Glomerular visceral epithelial cell (primary cell): ENCODE data around the gene SDK2.
A peak's percentile ranks its signal among the peaks of the same experiment; 100 is the strongest.
"Not testable (repeated sequence)": the region's sequence is repeated elsewhere in the genome, so short reads cannot be mapped to it uniquely, and the experiment has no call there.

ENCODE experiments used
- DNase-seq: peaks from one replicate; pipeline ENCODE4 v3.0.0-alpha.2; 2016; ENCODE audit errors: extremely low spot score

Gene SDK2

DNA sequence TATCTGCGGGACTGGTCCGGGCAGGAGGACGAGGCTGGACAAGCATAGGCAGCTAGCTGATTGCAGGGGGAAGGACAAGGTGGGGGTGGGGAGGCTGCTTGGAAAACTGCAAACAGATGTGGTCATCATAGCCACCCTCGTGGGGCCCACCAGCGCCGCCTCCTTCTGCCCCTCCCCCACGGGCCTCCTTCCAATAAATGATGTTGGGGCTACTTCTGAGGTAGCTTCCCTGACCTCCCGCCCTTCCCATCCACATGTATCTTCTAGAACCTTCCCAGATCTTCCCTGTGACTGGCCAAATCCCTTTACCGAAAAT lies 320.1 kb downstream of the SDK2 start:
- DNase-seq, result no peak

DNA sequence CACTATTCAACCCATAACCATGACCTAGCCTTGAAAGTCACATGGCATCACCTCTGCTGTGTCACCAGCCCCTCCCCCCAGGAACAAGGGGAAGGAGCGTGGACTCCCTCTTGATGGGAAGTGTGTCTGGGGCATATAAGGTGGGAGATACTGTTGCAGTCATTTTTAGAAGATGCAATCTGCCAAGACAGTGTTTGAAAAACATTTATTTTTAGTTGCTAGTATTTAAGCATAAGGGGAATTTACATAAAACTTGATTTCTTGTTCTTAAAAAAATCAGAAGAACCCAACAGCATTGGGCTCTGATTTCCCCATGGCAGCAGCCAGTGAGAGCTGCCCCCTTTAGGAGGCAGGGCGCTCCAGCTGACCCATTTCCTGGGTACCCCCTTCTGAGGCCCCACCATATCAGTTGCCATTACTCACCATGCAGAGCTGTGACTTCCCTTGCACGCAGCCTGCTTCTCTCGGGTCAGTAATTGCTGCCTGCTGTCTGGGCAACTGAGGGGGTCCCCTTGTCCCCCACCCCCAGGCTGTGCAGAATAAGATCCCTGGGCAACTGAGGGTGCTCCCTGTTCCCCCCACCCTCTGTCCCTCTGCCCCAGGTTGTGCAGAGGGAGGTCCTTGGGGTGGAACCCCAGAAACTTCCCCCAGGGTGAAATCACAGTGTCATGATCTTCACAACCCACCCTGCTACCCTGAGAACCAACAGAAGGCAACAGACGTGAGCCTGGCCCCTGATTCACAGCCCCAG lies 320.7 kb downstream of the SDK2 start:
- no peak for DNase-seq

GRCh38 chr17:73320601-73321264 lies 323.5 kb downstream of the SDK2 start:
- DNase-seq, result no peak

GRCh38 chr17:73319766-73320165 lies 324.5 kb downstream of the SDK2 start:
- DNase-seq, result no peak

DNA sequence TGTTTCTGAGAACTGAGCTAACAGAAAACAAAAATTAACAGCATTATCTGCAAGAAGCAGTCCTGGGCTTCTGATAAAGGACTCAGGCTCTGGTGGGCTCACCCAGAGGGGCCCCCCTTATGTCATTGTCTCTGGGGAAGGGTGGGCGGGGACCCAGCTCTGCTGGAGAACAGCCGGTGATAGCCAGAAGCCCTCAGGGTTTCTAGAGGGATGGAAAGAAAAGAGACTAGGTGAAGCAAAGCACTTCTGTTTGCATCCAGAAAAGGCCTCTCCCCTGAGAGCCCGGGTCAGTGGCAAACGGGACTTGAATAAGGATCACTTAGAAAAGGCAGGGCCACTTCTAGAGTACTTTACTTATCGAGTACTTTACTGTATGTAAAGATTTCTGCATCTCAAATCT lies 325.4 kb downstream of the SDK2 start:
- DNase-seq, result no peak

DNA sequence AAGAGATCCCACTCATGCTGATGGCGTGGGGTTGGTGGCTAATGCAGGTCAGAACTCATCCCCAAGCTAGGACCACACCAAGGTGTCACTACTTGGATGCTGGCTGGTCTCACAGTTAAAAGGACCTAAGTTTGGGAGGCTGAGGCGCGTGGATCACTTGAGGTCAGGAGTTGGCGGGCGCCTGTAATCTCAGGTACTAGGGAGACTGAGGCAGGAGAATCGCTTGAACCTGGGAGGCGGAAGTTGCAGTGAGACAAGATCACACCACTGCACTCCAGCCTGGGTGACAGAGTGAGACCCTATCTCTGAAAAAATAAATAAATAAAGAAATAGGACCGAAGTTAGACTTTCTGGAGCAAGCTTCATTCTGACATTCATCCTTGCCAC lies 325.8 kb downstream of the SDK2 start:
- DNase-seq, result no peak

DNA sequence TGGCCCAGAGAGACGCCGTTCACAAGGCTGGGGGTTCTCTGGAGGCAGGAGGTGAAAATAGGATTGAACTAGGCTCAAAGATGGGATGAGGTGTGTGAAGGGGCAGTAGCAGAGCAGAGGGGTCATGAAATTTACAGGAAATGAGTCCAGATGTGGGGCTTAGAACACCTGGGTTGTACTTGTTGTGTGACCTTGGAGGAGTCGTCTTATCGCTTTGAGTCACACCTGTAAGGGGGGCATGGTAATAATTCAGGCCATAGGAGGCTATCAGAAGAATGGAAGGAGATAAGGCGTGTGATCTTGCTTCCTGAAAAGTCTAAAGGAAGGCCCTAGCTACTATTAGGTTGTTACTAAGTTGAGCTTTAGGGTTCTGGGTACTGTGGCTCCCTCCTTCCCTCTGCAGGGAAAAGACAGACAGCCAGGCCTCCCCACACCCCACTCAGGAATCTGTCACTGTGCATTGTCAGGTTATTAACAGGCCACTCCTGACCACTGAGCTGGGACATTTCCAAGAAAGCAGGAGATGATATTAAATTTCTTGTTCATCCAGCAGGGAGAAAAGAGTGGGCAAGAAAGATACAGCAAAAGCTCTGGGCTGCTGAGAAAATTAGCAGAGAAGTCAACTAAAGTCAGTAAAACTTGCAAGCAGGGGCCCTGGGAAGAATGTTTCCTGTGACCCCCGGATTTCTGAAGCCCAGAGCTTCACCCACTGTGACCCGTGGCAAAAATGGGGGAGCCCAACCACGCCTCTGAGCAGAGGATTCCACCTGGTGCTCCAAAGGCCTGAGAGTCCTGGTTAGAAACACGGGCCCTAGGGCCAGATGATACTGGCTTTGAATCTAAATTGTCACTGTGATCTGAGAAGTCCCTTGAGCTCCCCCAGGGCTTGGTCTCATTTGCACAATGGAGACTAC lies 326.5 kb downstream of the SDK2 start:
- no peak for DNase-seq

- no peak for DNase-seq
Measured at GRCh38 chr17:73316919-73317505, 327.2 kb downstream of the SDK2 start.

DNA sequence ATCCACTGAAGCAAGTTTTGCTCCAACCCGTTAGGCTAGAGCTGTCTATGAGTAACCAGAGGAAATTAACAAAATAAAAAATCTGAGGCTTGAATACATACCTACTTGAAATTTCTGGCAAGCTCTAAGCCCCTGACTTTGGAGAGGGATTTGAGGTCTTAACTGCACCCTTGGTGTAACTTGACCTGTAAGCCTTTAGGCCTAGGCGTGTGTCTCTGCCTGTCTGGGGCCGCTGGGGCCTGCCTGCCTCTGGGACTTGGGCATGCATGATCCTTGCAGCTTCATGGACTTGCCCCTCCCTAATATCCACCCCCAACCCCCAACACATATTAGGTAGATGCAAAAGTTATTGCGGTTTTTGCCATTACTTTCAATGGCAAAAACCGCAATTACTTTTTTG lies 328.8 kb downstream of the SDK2 start:
- no peak for DNase-seq

- no peak for DNase-seq
Measured at GRCh38 chr17:73313526-73314127, 330.6 kb downstream of the SDK2 start.

DNA sequence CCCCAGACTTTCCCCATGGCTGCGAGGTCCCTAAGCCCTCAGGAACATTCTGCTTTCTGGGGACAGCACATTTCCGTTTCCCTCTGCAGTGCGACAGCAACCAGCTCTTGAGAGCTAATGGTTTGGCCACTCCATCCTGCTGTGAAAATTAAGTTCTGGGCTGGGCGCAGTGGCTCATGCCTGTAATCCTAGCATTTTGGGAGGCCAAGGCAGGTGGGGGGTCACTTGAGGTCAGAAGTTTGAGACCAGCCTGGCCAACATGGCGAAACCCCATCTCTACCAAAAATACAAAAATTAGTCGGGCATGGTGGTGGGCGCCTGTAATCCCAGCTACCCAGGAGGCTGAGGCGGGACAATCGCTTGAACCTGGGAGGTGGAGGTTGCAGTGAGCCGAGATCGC lies 331.4 kb downstream of the SDK2 start:
- not testable (repeated sequence) for DNase-seq

DNA sequence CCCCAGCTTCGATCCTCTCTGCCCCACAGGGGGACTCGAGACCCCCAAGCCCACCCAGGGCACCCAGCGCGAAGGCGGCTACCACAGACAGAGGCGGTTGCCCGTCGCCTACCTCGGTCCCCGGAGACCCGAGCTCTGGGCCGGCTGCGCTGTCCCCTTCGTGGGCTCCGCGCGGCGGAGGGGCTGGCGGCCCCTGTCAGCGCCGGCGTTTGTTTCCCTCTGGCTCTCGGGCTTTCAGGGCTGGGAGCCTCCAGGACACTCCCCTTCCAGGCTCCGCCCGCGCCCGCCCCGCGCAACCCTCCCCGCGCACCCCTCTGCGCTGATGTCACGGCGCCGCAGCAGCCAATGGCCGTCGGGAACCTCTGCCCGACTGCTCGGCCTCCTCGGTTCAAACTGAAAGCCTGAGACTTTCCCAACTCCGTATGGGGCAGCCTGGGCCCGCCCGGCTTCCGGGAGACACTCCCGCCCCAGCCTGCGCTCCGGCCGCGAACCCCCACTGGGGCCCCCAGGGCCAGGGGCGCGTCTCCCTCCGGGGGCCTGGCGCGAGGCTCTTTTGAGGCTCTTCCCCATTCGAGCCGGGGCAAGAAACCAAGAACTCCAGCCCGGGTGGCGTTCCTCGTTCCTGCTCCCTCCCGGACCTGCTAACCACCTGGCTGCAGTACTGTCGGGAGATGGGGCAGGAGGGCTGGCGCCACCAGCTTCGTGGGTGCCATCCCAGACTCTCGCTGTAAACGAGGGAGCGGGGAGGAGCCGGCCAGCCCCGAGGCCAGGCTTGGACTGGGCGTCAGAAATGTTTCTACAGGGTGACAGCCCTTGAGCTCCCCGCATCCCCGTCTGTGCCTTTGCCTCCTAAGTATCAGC lies 332.2 kb downstream of the SDK2 start, which contains the start of gene CDC42EP4:
TSS of gene CDC42EP4 (minus strand) at position 221 of the 861 bp plus-strand sequence. CDS start 25,501 bp downstream, outside the sequence.
- peak; percentile 96 for DNase-seq

GRCh38 chr17:73311428-73311780 lies 332.8 kb downstream of the SDK2 start:
- no peak for DNase-seq

DNA sequence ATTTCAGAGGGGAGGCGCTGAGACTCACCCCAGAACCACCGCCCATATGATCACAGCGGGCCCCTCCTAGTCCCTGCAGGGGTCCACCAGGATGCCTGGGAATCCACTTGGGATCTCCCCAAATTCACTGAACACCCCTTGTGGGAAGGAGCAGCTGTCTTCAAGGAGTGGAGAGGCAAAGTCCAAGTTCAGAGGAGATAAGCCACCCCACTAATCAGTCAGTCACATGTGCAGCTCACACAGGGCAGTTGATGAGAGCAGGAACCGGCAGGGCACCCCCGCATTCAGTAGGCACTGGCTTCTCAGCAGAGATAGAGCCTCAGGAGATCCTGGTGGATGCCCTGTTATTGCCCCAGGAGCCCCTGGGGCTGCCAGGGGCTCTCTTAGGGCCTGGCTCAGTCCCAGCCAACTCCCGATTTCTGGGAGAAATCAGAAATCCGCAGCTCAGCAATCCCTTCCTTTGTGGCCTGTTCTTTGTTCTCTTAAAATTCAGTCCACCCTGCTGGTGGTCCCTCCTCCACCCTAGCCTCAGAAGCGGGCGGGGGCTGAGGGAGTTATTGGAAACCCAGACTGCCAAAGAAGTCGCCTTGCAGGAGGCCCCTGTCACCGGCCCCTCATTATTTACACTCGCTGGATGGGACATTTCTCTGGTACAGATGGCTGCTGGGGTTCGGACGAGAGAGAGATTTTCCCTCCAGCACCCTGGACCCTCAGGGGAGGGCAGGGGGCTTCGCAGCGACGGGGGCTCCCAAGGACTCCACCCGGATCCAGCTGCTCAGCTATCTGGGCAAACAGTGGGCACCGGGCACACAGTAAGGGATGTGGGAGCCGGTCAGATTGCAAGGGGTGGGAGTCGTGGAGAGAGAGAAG lies 334.3 kb downstream of the SDK2 start:
- peak; percentile 38 for DNase-seq

DNA sequence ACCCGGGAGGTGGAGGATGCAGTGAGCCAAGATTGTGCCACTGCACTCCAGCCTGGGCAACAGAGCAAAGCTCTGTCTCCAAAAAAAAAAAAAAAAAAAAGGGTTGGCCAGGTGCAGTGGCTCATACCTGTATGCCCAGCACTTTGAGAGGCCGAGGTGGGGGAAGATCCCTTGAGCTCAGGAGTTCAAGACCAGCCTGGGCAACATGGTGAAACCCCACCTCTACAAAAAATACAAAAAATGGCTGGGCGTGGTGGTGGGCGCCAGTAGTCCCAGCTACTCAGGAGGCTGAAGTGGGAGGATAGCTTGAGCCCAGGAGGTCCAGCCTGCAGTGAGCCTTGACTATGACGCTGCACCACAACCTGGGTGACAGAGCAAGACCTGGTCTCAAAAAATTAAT lies 335.3 kb downstream of the SDK2 start:
- DNase-seq, result not testable (repeated sequence)

DNA sequence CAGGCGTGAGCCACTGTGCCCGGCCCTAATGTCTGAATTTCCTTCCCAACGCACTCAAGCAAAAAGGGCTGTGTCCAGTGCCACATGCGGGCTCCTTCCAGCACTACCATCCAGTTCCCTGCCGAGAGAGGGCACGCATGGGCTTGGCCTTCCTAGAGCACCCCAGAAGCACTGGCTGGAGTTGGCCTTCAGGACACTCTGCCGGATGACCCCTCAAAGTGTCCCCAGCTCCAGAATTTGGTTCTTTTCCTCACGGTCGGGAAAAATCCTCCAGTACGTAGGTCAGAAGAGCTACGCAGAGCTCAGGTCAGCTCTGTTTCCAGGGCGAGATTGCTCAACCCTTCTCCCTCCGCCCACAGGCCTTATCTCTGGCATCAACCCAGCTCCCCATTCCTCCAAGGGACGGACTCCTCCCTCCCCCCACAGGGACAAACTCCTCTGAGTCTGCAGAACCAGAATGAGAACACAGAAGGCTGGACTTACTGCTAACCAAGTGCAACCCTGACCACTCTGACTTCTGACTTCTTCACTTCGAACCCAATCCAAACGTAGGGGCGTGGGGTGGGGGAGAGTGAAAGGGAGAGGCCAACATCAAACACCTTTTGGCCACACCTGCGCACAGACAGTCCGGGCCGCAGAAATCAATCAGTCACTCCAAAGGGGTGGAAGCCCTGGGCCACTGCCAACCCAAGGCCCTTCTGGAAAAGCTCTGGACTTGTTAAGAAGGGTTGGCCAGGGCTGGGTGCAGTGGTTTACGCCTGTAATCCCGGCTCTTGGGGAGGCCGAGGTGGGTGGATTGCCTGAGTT lies 336.0 kb downstream of the SDK2 start:
- DNase-seq, result peak; percentile 91

GRCh38 chr17:73307130-73307529 lies 337.1 kb downstream of the SDK2 start:
- peak; percentile 56 for DNase-seq

DNA sequence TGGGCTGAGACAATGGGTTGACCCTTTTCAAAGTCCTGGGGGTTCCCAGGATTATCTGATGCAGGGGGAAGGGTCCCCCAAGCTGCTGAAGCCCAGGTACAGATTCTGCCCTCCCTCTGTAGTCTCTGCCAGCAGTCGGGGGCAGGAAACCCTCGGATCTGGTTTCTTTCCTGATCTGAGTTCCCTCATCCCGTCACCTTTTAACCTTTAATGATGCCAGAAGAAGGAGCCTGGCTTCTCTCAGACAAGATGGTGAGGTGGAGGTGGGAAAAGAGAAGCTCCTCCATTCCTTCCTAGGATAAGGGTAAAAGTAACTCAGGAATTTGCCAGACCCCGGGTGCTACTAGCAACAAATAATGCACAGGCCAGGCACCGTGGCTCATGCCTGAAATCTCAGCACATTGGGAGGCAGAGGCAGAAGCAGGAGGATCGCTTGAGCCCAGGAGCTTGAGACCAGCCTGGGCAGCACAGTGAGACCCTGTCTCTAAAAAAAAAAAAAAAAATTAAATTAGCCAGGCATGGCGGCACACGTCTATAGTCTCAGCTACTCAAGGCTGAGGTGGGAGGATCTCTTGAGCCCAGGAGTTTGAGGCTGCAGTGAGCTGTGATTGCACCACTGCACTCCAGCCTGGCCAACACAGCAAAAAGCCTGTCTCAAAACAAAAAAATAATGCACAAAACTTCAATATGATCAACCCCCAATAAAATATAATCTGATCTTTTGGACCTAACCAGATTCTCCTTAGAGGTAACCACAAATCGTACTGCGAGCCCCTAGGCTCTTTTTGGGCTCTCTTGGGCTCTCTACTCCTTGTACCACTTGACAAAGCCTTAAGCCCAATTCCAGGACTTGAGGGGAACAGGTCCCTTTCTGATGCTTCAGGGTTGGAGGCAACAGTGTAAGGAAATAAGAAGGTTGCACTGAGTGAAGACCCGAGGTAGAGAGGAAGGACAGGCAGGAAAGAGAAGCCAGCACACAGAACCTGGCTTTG lies 338.1 kb downstream of the SDK2 start:
- DNase-seq, result no peak
